ENCODE data around the gene RNF213.
"Not testable (repeated sequence)": the region's sequence is repeated elsewhere in the genome, so short reads cannot be mapped to it uniquely, and the experiment has no call there.

RNF213 gene

GRCh38 chr17:80311216-80311827, 50.7 kb downstream of the RNF213 start:
- Mint-ChIP-seq H3K36me3 (ENCODE audit: low read depth) (peaks cover 47% of the 10 kb centered on the region), H3K4me3 (no peak overlapping the region), H3K27ac (no peak overlapping the region), H3K27me3 (ENCODE audit: low read depth) (no peaks in the 10 kb centered on the region), H3K9me3 (peaks cover 2% of the 10 kb centered on the region), H3K4me1 (no peaks in the 10 kb centered on the region)
- no peak for TF ChIP-seq CTCF (IDR thresholded peaks at IDR 0.05; ENCODE audit: unreplicated experiment in 3 of 3)

GRCh38 chr17:80312621-80313135, 52.0 kb downstream of the RNF213 start:
- H3K27ac Mint-ChIP-seq, result no peak overlapping the region
- no peak for TF ChIP-seq CTCF (IDR thresholded peaks at IDR 0.05; ENCODE audit: unreplicated experiment in 3 of 3)
- no peaks in the 10 kb centered on the region for H3K4me1 Mint-ChIP-seq
- H3K9me3 Mint-ChIP-seq, result no peaks in the 10 kb centered on the region
- no peak overlapping the region for H3K4me3 Mint-ChIP-seq
- H3K36me3 Mint-ChIP-seq (ENCODE audit: low read depth), result peaks cover 50% of the 10 kb centered on the region
- no peaks in the 10 kb centered on the region for H3K27me3 Mint-ChIP-seq (ENCODE audit: low read depth)

- Mint-ChIP-seq H3K27ac (no peak overlapping the region), H3K9me3 (no peaks in the 10 kb centered on the region), H3K4me3 (no peak overlapping the region), H3K4me1 (no peaks in the 10 kb centered on the region), H3K36me3 (ENCODE audit: low read depth) (peaks cover 50% of the 10 kb centered on the region), H3K27me3 (ENCODE audit: low read depth) (no peaks in the 10 kb centered on the region)
- no peak for TF ChIP-seq CTCF (IDR thresholded peaks at IDR 0.05; ENCODE audit: unreplicated experiment in 3 of 3)
Measured at GRCh38 chr17:80313160-80313829, 52.6 kb downstream of the RNF213 start.

GRCh38 chr17:80313946-80314345, 53.3 kb downstream of the RNF213 start:
- H3K4me3 Mint-ChIP-seq; H3K27me3 Mint-ChIP-seq (ENCODE audit: low read depth); H3K9me3 Mint-ChIP-seq; H3K27ac Mint-ChIP-seq; H3K4me1 Mint-ChIP-seq: not testable (repeated sequence)
- H3K36me3 Mint-ChIP-seq (ENCODE audit: low read depth), result peaks cover 48% of the 10 kb centered on the region

- Mint-ChIP-seq H3K9me3 (no peaks in the 10 kb centered on the region), H3K4me3 (no peak overlapping the region), H3K27ac (no peak overlapping the region), H3K36me3 (ENCODE audit: low read depth) (peaks cover 50% of the 10 kb centered on the region), H3K4me1 (no peaks in the 10 kb centered on the region), H3K27me3 (ENCODE audit: low read depth) (no peaks in the 10 kb centered on the region)
- no peak for TF ChIP-seq CTCF (IDR thresholded peaks at IDR 0.05; ENCODE audit: unreplicated experiment in 3 of 3)
Measured at GRCh38 chr17:80315517-80316182, 55.0 kb downstream of the RNF213 start.

- no peaks in the 10 kb centered on the region for H3K9me3 Mint-ChIP-seq
- no peaks in the 10 kb centered on the region for H3K4me1 Mint-ChIP-seq
- no peak overlapping the region for H3K27ac Mint-ChIP-seq
- no peak for TF ChIP-seq CTCF (IDR thresholded peaks at IDR 0.05; ENCODE audit: unreplicated experiment in 3 of 3)
- peaks cover 57% of the 10 kb centered on the region for H3K36me3 Mint-ChIP-seq (ENCODE audit: low read depth)
- no peaks in the 10 kb centered on the region for H3K27me3 Mint-ChIP-seq (ENCODE audit: low read depth)
- no peak overlapping the region for H3K4me3 Mint-ChIP-seq
Measured at GRCh38 chr17:80316431-80316830, 55.8 kb downstream of the RNF213 start.
